ENCODE measurements around the gene GNG10.

- no peak for TF ChIP-seq CTCF (IDR thresholded peaks at IDR 0.05; ENCODE audit: insufficient read depth, low read length, poor library complexity, severe bottlenecking)
- TF ChIP-seq EZH2phosphoT487 (conservative IDR thresholded peaks at IDR 0.05; ENCODE audit: low read length), result no peak
Measured at GRCh38 chr9:111658943-111659342, 2.5 kb upstream of the GNG10 start.

All from SU-DHL-6 (cell line).